Measurements from ENCODE around the gene FBRS. TPM values are rescaled to one million over a fixed set of nuclear protein-coding genes. Genes with fewer than 3 reads are reported as not detected.

FBRS gene
- total RNA-seq: 100 to 1,000 TPM in 1 of 4 donors, 10 to 100 TPM in 3; 51.2 to 167 (median 72.2) TPM

GRCh38 chr16:30657866-30658730, at the start of gene FBRS:
Gene FBRS, plus strand, starts transcription at chr16:30658431. Its CDS starts 1,088 bp downstream, at chr16:30659519.
- no peaks in the 10 kb centered on the region for H3K27me3 ChIP-seq
- H3K9me3 ChIP-seq: no peaks in the 10 kb centered on the region
- peaks cover 0 to 57% (median 2%) of the 10 kb centered on the region in 3 donors for H3K36me3 ChIP-seq
- H3K27ac ChIP-seq: peak within 1 kb of the TSS; percentile 95 to 99 (median 98)
- peaks cover 4 to 45% (median 27%) of the 10 kb centered on the region in 4 donors for H3K4me1 ChIP-seq
- H3K4me3 ChIP-seq: peak within 1 kb of the TSS; percentile 74 to 99 (median 92)
- DNase-seq: peak; percentile 100
- peak; percentile 72 to 95 (median 88) for TF ChIP-seq CTCF (IDR thresholded peaks at IDR 0.05)
- TF ChIP-seq POLR2A (IDR thresholded peaks at IDR 0.05): peak; percentile 89 to 90

DNA sequence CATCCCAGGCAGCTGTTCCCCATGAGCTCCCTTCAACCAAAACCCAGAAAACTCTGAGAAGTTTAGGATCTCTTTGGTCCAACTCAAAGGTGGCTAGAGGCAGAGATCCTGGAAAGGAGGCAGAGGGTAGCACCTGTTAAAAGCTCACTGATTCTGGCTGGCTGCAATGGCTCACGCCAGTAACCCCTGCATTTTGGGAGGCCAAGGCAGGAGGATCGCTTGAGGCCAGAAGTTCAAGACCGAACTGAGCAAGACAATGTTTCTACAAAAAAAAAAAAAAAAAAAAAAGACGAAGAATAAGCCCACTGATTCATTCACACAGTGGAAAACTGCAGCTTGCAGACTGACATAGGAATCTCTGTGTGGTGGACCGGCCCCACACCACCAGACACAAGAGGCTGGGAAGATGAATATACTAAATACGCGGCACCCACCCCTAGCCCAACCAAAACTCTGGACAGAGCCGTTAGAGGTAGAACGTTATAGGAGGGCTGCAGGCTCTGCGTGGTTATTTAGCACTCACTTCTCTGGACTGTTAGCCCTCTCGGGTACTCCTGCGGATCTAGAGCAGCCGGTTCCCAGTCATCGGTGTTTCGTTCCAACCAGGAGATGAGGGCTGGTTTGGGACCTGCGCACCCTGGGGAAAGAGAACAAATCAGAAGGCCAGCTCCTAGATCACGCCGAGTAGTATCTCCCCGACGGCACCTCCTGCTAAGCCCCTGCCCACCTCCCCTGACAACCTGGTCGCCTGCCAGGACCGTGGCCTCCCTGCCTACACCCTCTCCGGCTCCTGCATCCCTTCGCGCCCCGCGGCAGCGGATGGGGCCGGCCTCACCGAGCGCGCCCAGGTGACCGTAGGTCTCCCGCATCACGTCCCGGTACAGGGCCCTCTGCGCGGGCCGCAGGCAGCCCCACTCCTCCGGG, 49.0 kb upstream of the FBRS start:
- Histone ChIP-seq H3K4me3 (peak overlapping the region; percentile 73 to 94 (median 82)), H3K36me3 (peaks cover 0 to 30% (median 0%) of the 10 kb centered on the region in 3 donors), H3K4me1 (peaks cover 0 to 12% (median 2%) of the 10 kb centered on the region in 4 donors), H3K27me3 (no peaks in the 10 kb centered on the region), H3K27ac (peak overlapping the region; percentile 92 to 97 (median 94)), H3K9me3 (no peaks in the 10 kb centered on the region)
- no peak for TF ChIP-seq CTCF (IDR thresholded peaks at IDR 0.05)
- no peak for TF ChIP-seq POLR2A (IDR thresholded peaks at IDR 0.05)
- peak in 2 of 3 donors; percentile 34 to 67 for DNase-seq

GRCh38 chr16:30609926-30610839, 48.0 kb upstream of the FBRS start, which contains the start of gene ZNF689:
Gene ZNF689, minus strand, starts transcription at chr16:30610389. Its CDS starts 348 bp downstream, at chr16:30610041.
- H3K9me3 ChIP-seq: no peaks in the 10 kb centered on the region
- peak within 1 kb of the TSS; percentile 92 to 97 (median 94) for H3K27ac ChIP-seq
- peaks cover 0 to 7% (median 2%) of the 10 kb centered on the region in 4 donors for H3K4me1 ChIP-seq
- peak within 1 kb of the TSS; percentile 73 to 94 (median 82) for H3K4me3 ChIP-seq
- peaks cover 0 to 21% (median 0%) of the 10 kb centered on the region in 3 donors for H3K36me3 ChIP-seq
- peak; percentile 91 to 97 (median 96) for DNase-seq
- H3K27me3 ChIP-seq: no peaks in the 10 kb centered on the region
- TF ChIP-seq POLR2A (IDR thresholded peaks at IDR 0.05) (peak; percentile 60 to 71), CTCF (IDR thresholded peaks at IDR 0.05) (no peak)

GRCh38 chr16:30615358-30616091, 42.7 kb upstream of the FBRS start:
- Histone ChIP-seq H3K27ac (no peak overlapping the region), H3K9me3 (no peaks in the 10 kb centered on the region), H3K27me3 (no peaks in the 10 kb centered on the region), H3K4me1 (peaks cover 0 to 3% (median 2%) of the 10 kb centered on the region in 4 donors), H3K36me3 (no peaks in the 10 kb centered on the region), H3K4me3 (no peak overlapping the region)
- TF ChIP-seq POLR2A (IDR thresholded peaks at IDR 0.05) (no peak), CTCF (IDR thresholded peaks at IDR 0.05) (peak in 5 of 6 experiments; percentile 40 to 79 (median 69))
- peak; percentile 49 to 82 (median 78) for DNase-seq
